ENCODE results near the gene RAB3B. TPM values are rescaled to one million over a fixed set of nuclear protein-coding genes. Genes with fewer than 3 reads are reported as not detected.
A peak's percentile ranks its signal among the peaks of the same experiment; 100 is the strongest.
"Not testable (repeated sequence)": the region's sequence is repeated elsewhere in the genome, so short reads cannot be mapped to it uniquely, and the experiment has no call there.

The RAB3B gene
- polyA plus RNA-seq: under 1 TPM; under 0.01 to 0.56 (median 0.03) TPM

GRCh38 chr1:51990478-51990965 lies at the start of gene RAB3B:
TSS of gene RAB3B (minus strand) at chr1:51990700. CDS start at chr1:51977117, 13,583 bp downstream.
- WGBS, 3 donors: 0 to 2% (median 1%) methylated on average over 24 to 46 of the region's 46 CpGs
- H3K27ac ChIP-seq (ENCODE audit: low read depth, low read length): no peak within 1 kb of the TSS

- no peak overlapping the region for H3K27ac ChIP-seq (ENCODE audit: low read depth, low read length)
- 79 to 98% (median 93%) methylated on average over 1 of the region's 1 CpG for WGBS, 3 donors
These were observed 47.4 kb upstream of the RAB3B start for GRCh38 chr1:52037909-52038308.

DNA sequence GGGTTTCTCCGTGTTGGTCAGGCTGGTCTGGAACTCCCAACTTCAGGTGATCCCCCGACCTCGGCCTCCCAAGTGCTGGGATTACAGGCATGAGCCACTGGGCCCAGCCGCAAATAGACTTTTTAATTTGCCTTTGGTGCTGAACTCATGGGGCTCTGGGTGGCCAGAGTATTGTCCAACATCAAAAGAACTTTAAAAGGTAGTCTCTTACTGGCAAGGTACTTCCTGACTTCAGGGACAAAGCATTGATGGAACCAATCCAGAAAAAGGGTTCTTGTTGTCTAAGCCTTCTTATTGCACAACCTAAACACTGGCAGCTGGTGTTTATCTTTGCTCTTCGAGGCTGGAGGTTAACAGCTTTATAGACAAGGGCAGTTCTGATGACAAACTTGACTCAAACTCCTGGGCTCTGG lies 46.9 kb upstream of the RAB3B start:
- WGBS, 3 donors: 77 to 86% (median 80%) methylated on average over 5 of the region's 5 CpGs
- no peak overlapping the region for H3K27ac ChIP-seq (ENCODE audit: low read depth, low read length)

- 92 to 97% (median 93%) methylated on average over 2 of the region's 2 CpGs for WGBS, 3 donors
- H3K27ac ChIP-seq (ENCODE audit: low read depth, low read length): no peak overlapping the region
These were observed 43.5 kb upstream of the RAB3B start for GRCh38 chr1:52034050-52034384.

GRCh38 chr1:52033190-52034049 lies 42.9 kb upstream of the RAB3B start, which contains the start of gene KTI12:
TSS of gene KTI12 (minus strand) at chr1:52033810. CDS start at chr1:52033761, 49 bp downstream.
- WGBS, 3 donors: 2% methylated on average over 78 of the region's 78 CpGs
- peak within 1 kb of the TSS; percentile 61 for H3K27ac ChIP-seq (ENCODE audit: low read depth, low read length)

DNA sequence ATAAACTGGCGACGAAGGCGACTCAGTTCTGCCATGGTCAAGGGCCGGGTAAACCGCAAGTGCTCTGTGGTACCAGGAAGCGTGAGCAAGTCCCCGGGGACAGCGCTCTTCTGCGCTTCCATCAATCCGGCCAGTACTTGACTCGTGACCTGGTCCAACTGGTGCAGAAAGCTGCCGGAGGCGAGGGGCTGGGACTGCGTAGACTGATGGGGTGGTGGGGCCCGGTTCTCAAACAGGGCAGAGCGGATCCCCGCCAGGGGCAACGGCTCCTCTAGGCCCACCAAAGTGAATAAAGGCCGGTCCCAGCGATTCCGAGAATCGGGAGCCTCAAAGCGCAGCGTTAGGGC lies 42.3 kb upstream of the RAB3B start:
- 3 to 7% (median 3%) methylated on average over 24 of the region's 24 CpGs for WGBS, 3 donors
- no peak overlapping the region for H3K27ac ChIP-seq (ENCODE audit: low read depth, low read length)

- WGBS, 3 donors: 30 to 59% (median 50%) methylated on average over 5 of the region's 5 CpGs
- no peak overlapping the region for H3K27ac ChIP-seq (ENCODE audit: low read depth, low read length)
These were observed 41.8 kb upstream of the RAB3B start for GRCh38 chr1:52032124-52032784.

GRCh38 chr1:52028839-52029238 lies 38.3 kb upstream of the RAB3B start:
- 33 to 89% (median 83%) methylated on average over 5 of the region's 5 CpGs for WGBS, 3 donors
- H3K27ac ChIP-seq (ENCODE audit: low read depth, low read length): not testable (repeated sequence)

GRCh38 chr1:52028328-52028727 lies 37.8 kb upstream of the RAB3B start:
- 9 to 74% (median 68%) methylated on average over 1 of the region's 1 CpG for WGBS, 3 donors
- H3K27ac ChIP-seq (ENCODE audit: low read depth, low read length): no peak overlapping the region

DNA sequence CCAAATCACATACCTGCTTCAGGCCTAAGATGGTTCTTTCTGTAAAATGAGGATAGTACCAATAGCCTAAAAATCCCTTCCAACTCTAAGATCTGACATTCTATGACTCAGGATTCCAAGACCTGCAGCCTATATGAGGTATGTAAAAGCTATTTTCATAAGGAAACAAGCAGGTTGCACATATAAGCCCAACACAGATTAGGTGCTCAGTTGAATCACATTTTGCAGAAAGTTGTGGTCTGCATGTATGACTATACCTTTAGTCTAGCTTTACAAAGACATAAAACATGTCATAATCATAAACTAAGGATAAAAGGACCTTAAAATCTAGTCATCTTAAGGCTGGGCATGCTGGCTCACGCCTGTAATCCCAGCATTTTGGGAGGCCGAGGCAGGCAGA lies 35.8 kb upstream of the RAB3B start:
- H3K27ac ChIP-seq (ENCODE audit: low read depth, low read length): no peak overlapping the region
- WGBS, 3 donors: 97 to 100% (median 99%) methylated on average over 2 of the region's 2 CpGs

- no peak overlapping the region for H3K27ac ChIP-seq (ENCODE audit: low read depth, low read length)
- WGBS, 3 donors: 66 to 77% (median 71%) methylated on average over 2 of the region's 2 CpGs
These were observed 31.6 kb upstream of the RAB3B start for GRCh38 chr1:52022133-52022532.

DNA sequence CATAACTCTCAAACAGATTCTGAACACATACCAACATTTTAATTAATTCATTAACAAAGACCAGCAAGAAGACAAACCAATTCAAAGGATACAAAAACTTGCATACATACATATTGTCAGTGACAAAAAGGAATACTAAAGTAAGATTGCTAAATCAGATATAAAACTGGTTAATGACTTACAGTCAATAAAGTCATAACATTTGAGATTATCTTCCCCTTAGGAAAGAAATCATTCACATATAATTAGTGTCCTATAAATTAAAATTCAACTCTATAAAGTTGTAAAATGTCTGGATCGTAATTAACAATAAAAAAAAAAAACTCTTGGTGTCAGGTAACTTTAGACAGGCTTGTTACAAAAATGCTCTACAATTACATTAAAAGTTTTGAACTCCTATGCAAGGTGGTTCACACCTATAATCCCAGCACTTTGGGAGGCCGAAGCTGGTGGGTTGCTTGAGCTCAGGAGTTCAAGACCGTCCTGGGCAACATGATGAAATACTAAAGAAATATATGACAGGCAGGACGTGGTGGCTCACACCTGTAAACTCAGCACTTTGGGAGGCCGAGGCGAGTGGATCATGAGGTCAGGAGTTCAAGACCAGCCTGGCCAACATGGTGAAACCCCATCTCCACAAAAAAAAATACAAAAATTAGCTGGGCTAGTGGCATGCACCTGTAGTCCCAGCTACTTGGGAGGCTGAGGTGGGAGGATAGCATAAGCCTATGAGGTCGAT lies 17.7 kb upstream of the RAB3B start:
- WGBS, 3 donors: 84 to 94% (median 88%) methylated on average over 7 of the region's 7 CpGs
- H3K27ac ChIP-seq (ENCODE audit: low read depth, low read length): no peak overlapping the region

DNA sequence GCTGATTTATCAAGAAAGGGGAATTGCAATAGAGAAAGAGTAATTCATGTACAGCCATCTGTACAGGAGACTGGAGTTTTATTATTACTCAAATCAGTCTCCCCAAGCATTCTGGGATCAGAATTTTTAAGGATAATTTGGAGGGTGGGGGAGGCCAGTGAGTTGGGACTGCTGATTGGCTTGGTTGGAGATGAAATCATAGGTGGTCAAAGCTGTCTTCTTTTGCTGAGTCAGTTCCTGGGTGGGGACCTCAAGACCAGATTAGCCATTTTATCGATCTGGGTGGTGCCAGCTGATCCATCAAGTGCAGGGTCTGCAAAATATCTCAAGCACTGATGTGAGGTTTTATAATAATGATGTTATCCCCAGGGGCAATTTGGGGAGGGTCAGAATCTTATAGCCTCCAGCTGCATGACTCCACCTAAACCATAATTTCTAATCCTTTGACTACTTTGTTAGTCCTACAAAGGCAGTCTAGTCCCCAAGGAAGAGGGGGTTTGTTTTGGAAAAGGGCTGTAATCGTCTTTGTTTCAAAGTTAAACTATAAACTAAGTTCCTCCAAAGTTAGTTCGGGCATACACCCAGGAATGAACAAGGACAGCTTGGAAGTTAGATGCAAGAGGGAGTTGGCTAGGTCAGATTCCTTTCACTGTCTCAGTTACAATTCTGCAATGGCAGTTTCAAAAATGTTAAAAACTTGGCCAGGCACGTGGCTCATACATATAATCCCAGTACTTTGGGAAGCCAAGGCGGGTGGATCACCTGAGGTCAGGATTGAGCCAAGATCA lies 16.9 kb upstream of the RAB3B start:
- no peak overlapping the region for H3K27ac ChIP-seq (ENCODE audit: low read depth, low read length)
- 22 to 53% (median 46%) methylated on average over 5 of the region's 5 CpGs for WGBS, 3 donors

GRCh38 chr1:52006081-52006553 lies 15.6 kb upstream of the RAB3B start:
- H3K27ac ChIP-seq (ENCODE audit: low read depth, low read length): not testable (repeated sequence)
- WGBS, 3 donors: 35 to 54% (median 53%) methylated on average over 4 of the region's 5 CpGs

DNA sequence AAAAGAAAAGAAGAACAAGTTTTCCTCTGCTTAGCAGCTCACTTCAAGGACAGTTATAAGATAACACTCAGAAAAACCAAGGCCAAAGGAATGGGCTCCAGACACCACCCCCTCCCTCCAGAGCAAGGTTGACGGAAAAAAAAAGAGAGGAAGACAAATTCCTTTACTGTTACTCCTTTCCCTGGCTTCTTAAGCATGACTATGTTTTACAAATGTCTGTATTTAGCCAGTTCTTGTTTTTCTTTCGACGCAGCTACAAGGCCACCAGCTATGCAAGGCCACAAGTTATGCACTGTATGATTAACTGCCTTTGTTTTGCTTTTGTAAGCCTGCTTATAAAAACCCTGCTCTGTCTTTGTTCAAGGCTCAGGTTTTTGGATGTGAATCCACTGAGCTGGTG lies 15.0 kb upstream of the RAB3B start:
- 26 to 51% (median 42%) methylated on average over 3 of the region's 3 CpGs for WGBS, 3 donors
- H3K27ac ChIP-seq (ENCODE audit: low read depth, low read length): not testable (repeated sequence)

- 57 to 71% (median 62%) methylated on average over 4 of the region's 4 CpGs for WGBS, 3 donors
- H3K27ac ChIP-seq (ENCODE audit: low read depth, low read length): no peak overlapping the region
These were observed 13.4 kb upstream of the RAB3B start for GRCh38 chr1:52003877-52004276.

GRCh38 chr1:52002038-52002917 lies 11.8 kb upstream of the RAB3B start:
- no peak overlapping the region for H3K27ac ChIP-seq (ENCODE audit: low read depth, low read length)
- 40 to 55% (median 54%) methylated on average over 9 of the region's 9 CpGs for WGBS, 3 donors

All from adipose tissue (tissue), 3 donors.